Keratinocyte (primary cell): ENCODE data around the gene MAGI2. TPM values are rescaled to one million over a fixed set of nuclear protein-coding genes. Genes with fewer than 3 reads are reported as not detected.

Source experiments
- DNase-seq: peaks from one replicate; pipeline ENCODE4 v3.0.0-alpha.2; 2011; ENCODE audit warnings: low read depth, missing footprints, low spot score
- FAIRE-seq: peaks from 2 replicates; lab custom pipeline; 2011; peaks lifted over from hg19 to GRCh38; lab: Jason Lieb, UNC
- H2AFZ ChIP-seq: 2 replicates; pipeline ENCODE4 v1.6.0; 2012; ENCODE audit warnings: low read length, control low read depth, inconsistent platforms; ENCODE audit not compliant: control insufficient read depth
- H3K27ac ChIP-seq: 2 replicates; pipeline ENCODE4 v1.5.1; 2011; ENCODE audit warnings: low read length; ENCODE audit not compliant: control insufficient read depth, insufficient read depth
- H3K27me3 ChIP-seq: 3 replicates; pipeline ENCODE4 v1.6.0; 2011; ENCODE audit warnings: low read length; ENCODE audit not compliant: control insufficient read depth, insufficient read depth; ENCODE audit errors: extremely low read depth
- H3K36me3 ChIP-seq, 2 experiments: 2 replicates in 1 of 2; 3 replicates in 1 of 2; pipeline ENCODE4 v1.5.1; 2011; ENCODE audit warnings: low read length in 2 of 2, mild to moderate bottlenecking in 1 of 2; ENCODE audit not compliant: control insufficient read depth in 2 of 2, insufficient read depth in 2 of 2; ENCODE audit errors: extremely low read depth in 1 of 2
- H3K4me1 ChIP-seq: 3 replicates; pipeline ENCODE4 v1.5.1; 2011; ENCODE audit warnings: low read length; ENCODE audit not compliant: control insufficient read depth, insufficient read depth; ENCODE audit errors: extremely low read depth
- H3K4me2 ChIP-seq: 3 replicates; pipeline ENCODE4 v1.6.0; 2011; ENCODE audit warnings: low read depth, low read length; ENCODE audit not compliant: control insufficient read depth, insufficient read depth; ENCODE audit errors: extremely low read depth
- H3K4me3 ChIP-seq, 3 experiments: fragments of 200-600 bp in 1 of 3; sonication (generic) in 1 of 3; 2 replicates in 2 of 3; 3 replicates in 1 of 3; pipeline ENCODE4 v1.5.1; 2011 to 2016; ENCODE audit warnings: low read length in 3 of 3, mild to moderate bottlenecking in 3 of 3, control low read depth in 2 of 3, inconsistent platforms in 1 of 3, low read depth in 1 of 3, mixed read lengths in 1 of 3, mixed run types in 1 of 3, moderate library complexity in 1 of 3; ENCODE audit not compliant: control insufficient read depth in 2 of 3, insufficient read depth in 2 of 3; ENCODE audit errors: extremely low read depth in 1 of 3
- H3K79me2 ChIP-seq: 2 replicates; pipeline ENCODE4 v1.6.0; 2012; ENCODE audit warnings: low read length; ENCODE audit not compliant: control insufficient read depth, insufficient read depth
- H3K9ac ChIP-seq: 3 replicates; pipeline ENCODE4 v1.6.0; 2011; ENCODE audit warnings: low read length; ENCODE audit not compliant: control insufficient read depth, insufficient read depth; ENCODE audit errors: extremely low read depth
- H3K9me1 ChIP-seq: 3 replicates; pipeline ENCODE4 v1.6.0; 2011; ENCODE audit warnings: low read length; ENCODE audit not compliant: control insufficient read depth, insufficient read depth; ENCODE audit errors: extremely low read depth
- H3K9me3 ChIP-seq: 2 replicates; pipeline ENCODE4 v1.5.1; 2012; ENCODE audit warnings: low read depth, low read length; ENCODE audit not compliant: control insufficient read depth
- H4K20me1 ChIP-seq: 3 replicates; pipeline ENCODE4 v1.6.0; 2011; ENCODE audit warnings: low read length; ENCODE audit not compliant: control insufficient read depth, insufficient read depth; ENCODE audit errors: extremely low read depth
- EZH2 ChIP-seq: IDR thresholded peaks from one replicate; pipeline ENCODE4 v1.6.1; 2012; ENCODE audit warnings: inconsistent platforms, mild to moderate bottlenecking, low read length, moderate library complexity
- dilution Hi-C: fragments of 300-500 bp; cut with MboI; formaldehyde crosslinking; loops from one replicate; pipeline ENCODE4 v1.7.0; 2020; ENCODE audit warnings: low sequenced_read_pairs; ENCODE audit not compliant: extremely low pct_ligation_motif_present
- polyA plus RNA-seq, 5 experiments: library from polyadenylated mRNA; depleted of rRNA in 3 of 5; stranded (reverse) in 3 of 5; stranded (forward) in 1 of 5; unstranded in 1 of 5; fragments of >200 nt; gene quantifications; 1 replicate in 1 of 5; 2 replicates in 3 of 5; 3 replicates in 1 of 5; pipeline versions ENCODE4 v1.2.1 to v1.2.3, GENCODE V29; 2011 to 2012; ENCODE audit warnings: missing spikeins in 2 of 5, low read depth in 1 of 5, low replicate concordance in 1 of 5
- TF ChIP-seq, protein P1 (sequence below), 3 experiments: IDR thresholded peaks in 1 of 3; conservative IDR thresholded peaks in 1 of 3; optimal IDR thresholded peaks in 1 of 3; 2 replicates in 2 of 3; 3 replicates in 1 of 3; pipeline versions ENCODE3 to v1.5.1; 2011; ENCODE audit warnings: low read length in 3 of 3, mild to moderate bottlenecking in 3 of 3, moderate library complexity in 2 of 3, control low read depth in 1 of 3, inconsistent platforms in 1 of 3; ENCODE audit not compliant: insufficient read depth in 2 of 3; ENCODE audit errors: extremely low read depth in 1 of 3

Gene MAGI2
- polyA plus RNA-seq, 1 donor (not counting 4 experiments of a cell fraction or from before 2014, with no cell fraction given), result 0.07 TPM

DNA sequence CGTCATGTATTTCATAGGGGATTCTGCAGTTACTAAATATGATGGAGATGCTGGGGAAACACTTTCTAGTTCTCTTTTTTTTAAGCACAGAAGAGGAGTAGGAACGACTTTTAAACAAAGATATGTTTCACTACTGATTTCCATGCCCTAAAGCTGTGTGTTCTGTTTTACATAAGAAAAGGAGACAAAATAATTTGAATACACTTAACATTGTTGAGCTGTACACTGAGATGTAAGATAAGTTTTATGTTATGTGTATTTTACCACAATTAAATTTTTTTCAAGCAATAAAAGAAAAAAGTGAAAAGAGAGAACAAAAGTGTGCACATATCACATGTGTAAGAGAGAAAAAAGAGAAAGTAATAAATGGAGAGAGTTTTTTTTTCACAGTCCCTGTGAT, 1246.7 kb downstream of the MAGI2 start:
- DNase-seq (no peak), FAIRE-seq (no peak)
- Histone ChIP-seq H3K27me3 (no peaks in the 10 kb centered on the region), H3K9ac (no peak overlapping the region), H3K4me3 (no peak overlapping the region), H3K4me1 (no peaks in the 10 kb centered on the region), H2AFZ (no peak overlapping the region), H4K20me1 (no peaks in the 10 kb centered on the region), H3K36me3 (no peaks in the 10 kb centered on the region), H3K79me2 (no peaks in the 10 kb centered on the region), H3K9me1 (no peaks in the 10 kb centered on the region), H3K4me2 (no peak overlapping the region), H3K27ac (no peak overlapping the region), H3K9me3 (no peaks in the 10 kb centered on the region)
- TF ChIP-seq, protein P1, sequence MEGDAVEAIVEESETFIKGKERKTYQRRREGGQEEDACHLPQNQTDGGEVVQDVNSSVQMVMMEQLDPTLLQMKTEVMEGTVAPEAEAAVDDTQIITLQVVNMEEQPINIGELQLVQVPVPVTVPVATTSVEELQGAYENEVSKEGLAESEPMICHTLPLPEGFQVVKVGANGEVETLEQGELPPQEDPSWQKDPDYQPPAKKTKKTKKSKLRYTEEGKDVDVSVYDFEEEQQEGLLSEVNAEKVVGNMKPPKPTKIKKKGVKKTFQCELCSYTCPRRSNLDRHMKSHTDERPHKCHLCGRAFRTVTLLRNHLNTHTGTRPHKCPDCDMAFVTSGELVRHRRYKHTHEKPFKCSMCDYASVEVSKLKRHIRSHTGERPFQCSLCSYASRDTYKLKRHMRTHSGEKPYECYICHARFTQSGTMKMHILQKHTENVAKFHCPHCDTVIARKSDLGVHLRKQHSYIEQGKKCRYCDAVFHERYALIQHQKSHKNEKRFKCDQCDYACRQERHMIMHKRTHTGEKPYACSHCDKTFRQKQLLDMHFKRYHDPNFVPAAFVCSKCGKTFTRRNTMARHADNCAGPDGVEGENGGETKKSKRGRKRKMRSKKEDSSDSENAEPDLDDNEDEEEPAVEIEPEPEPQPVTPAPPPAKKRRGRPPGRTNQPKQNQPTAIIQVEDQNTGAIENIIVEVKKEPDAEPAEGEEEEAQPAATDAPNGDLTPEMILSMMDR (optimal IDR thresholded peaks at IDR 0.05 in 1 of 3, IDR thresholded peaks at IDR 0.05 in 1 of 3, conservative IDR thresholded peaks at IDR 0.05 in 1 of 3; ENCODE audit: extremely low read depth in 1 of 3, insufficient read depth in 2 of 3, low read length in 3 of 3), result no peak
- no peak for TF ChIP-seq EZH2
- dilution Hi-C loops, result no loop called here

DNA sequence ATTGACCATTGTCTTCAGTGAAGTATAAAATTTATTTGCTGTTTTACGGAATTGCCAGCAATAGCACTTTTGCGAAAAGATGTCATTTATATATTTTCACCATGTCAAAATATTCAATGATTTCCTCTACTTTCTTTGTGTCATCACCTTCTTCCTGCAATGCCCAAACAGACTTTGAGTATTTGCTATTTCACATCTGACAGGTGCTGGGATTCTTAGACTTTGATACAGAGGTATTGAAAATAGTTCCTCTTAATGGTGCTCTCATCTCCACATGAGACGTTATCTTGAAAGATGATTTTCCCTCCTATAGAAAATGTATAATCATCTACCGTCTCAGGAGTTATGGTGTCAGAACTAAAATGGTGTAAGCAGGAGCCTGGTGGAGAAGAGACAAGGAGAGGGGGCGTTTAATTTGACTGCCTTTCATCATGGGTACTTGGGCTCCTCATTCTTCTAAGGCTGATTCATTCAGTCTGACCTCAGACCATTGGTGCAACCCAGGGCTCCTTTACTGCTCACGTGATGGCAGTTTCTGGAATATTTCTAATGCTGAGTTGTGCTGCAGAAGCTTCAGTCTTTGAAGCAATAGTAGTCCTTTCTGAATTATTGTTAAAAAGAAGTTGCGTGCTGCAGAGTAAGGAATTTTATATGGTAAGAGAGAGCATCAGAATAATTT, 1250.3 kb downstream of the MAGI2 start:
- no peak overlapping the region for H3K9ac ChIP-seq
- no peak overlapping the region for H2AFZ ChIP-seq
- no peaks in the 10 kb centered on the region for H3K79me2 ChIP-seq
- DNase-seq (no peak), FAIRE-seq (no peak)
- dilution Hi-C loops, result no loop called here
- H3K27me3 ChIP-seq, result no peaks in the 10 kb centered on the region
- H3K4me2 ChIP-seq, result no peak overlapping the region
- no peak overlapping the region for H3K27ac ChIP-seq
- H3K9me3 ChIP-seq, result no peaks in the 10 kb centered on the region
- H3K4me3 ChIP-seq, result no peak overlapping the region
- H3K9me1 ChIP-seq, result no peaks in the 10 kb centered on the region
- TF ChIP-seq EZH2, result no peak
- TF ChIP-seq, protein P1 (optimal IDR thresholded peaks at IDR 0.05 in 1 of 3, IDR thresholded peaks at IDR 0.05 in 1 of 3, conservative IDR thresholded peaks at IDR 0.05 in 1 of 3; ENCODE audit: extremely low read depth in 1 of 3, insufficient read depth in 2 of 3, low read length in 3 of 3), result no peak
- no peaks in the 10 kb centered on the region for H3K4me1 ChIP-seq
- no peaks in the 10 kb centered on the region for H3K36me3 ChIP-seq
- no peaks in the 10 kb centered on the region for H4K20me1 ChIP-seq
